GM21825 (cell line): ENCODE data around the gene RASD2.

Experiments
- ATAC-seq: cut with Tn5 transposase; IDR thresholded peaks from one replicate; pipeline ENCODE4 v1.9.1; 2021; ENCODE audit warnings: mild to moderate bottlenecking, moderate library complexity; ENCODE audit not compliant: unreplicated experiment

RASD2 gene

GRCh38 chr22:35559354-35560005, 18.8 kb downstream of the RASD2 start:
- ATAC-seq, result no peak

GRCh38 chr22:35560366-35560765, 19.7 kb downstream of the RASD2 start:
- no peak for ATAC-seq

GRCh38 chr22:35560824-35561223, 20.2 kb downstream of the RASD2 start:
- no peak for ATAC-seq

- no peak for ATAC-seq
Measured at GRCh38 chr22:35561796-35562526, 21.3 kb downstream of the RASD2 start.

GRCh38 chr22:35563211-35563610, 22.6 kb downstream of the RASD2 start:
- ATAC-seq, result no peak

- no peak for ATAC-seq
Measured at GRCh38 chr22:35564975-35565867, 24.6 kb downstream of the RASD2 start.

GRCh38 chr22:35567351-35568141, 26.9 kb downstream of the RASD2 start:
- ATAC-seq, result no peak

GRCh38 chr22:35568751-35569739, 28.4 kb downstream of the RASD2 start:
- no peak for ATAC-seq

- ATAC-seq, result no peak
Measured at GRCh38 chr22:35569916-35570315, 29.3 kb downstream of the RASD2 start.

- no peak for ATAC-seq
Measured at GRCh38 chr22:35570686-35571194, 30.1 kb downstream of the RASD2 start.

- no peak for ATAC-seq
Measured at GRCh38 chr22:35572556-35572955, 31.9 kb downstream of the RASD2 start.

GRCh38 chr22:35575116-35575748, 34.6 kb downstream of the RASD2 start:
- ATAC-seq, result no peak

- ATAC-seq, result no peak
Measured at GRCh38 chr22:35576671-35577070, 36.0 kb downstream of the RASD2 start.

GRCh38 chr22:35577799-35578659, 37.4 kb downstream of the RASD2 start:
- ATAC-seq, result no peak

GRCh38 chr22:35578836-35579575, 38.4 kb downstream of the RASD2 start:
- ATAC-seq, result no peak

GRCh38 chr22:35580351-35581022, 39.9 kb downstream of the RASD2 start:
- ATAC-seq, result no peak

GRCh38 chr22:35581023-35581413, 40.4 kb downstream of the RASD2 start:
- no peak for ATAC-seq
